Epithelial cell of esophagus (primary cell): Measurements from ENCODE around the gene MIEN1.

Source experiments
- DNase-seq: peaks from one replicate; pipeline ENCODE4 v3.0.0; 2010; ENCODE audit warnings: low read depth
- H3K4me3 ChIP-seq: 2 replicates; pipeline ENCODE4 v1.5.1; 2011; ENCODE audit warnings: mild to moderate bottlenecking, low read length, control low read depth
- TF ChIP-seq, protein P1 (sequence below): IDR thresholded peaks from 2 replicates; pipeline ENCODE4 v1.5.1; 2011; ENCODE audit warnings: low read depth, mild to moderate bottlenecking, low read length, control low read depth, inconsistent platforms; ENCODE audit not compliant: insufficient read depth; ENCODE audit errors: missing control alignments

MIEN1 gene

DNA sequence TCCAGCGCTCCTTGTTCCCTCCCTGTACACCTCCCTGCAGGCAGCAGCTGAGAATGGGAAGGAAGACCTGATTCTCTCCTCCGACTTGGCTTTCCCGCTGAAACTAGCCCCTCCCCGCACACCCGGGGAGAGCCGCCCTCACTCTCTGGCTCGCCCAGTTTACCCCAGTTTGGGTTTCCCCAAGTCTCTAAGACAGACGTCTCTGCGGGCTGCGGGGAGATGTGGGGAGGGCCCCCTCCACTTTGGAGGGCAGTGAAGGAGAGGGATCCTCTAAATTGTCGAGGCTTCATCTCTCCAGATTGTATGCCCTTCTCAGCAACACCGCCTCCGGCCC, 8.2 kb upstream of the MIEN1 start:
- DNase-seq: peak; percentile 74
- H3K4me3 ChIP-seq: peak overlapping the region; percentile 89

DNA sequence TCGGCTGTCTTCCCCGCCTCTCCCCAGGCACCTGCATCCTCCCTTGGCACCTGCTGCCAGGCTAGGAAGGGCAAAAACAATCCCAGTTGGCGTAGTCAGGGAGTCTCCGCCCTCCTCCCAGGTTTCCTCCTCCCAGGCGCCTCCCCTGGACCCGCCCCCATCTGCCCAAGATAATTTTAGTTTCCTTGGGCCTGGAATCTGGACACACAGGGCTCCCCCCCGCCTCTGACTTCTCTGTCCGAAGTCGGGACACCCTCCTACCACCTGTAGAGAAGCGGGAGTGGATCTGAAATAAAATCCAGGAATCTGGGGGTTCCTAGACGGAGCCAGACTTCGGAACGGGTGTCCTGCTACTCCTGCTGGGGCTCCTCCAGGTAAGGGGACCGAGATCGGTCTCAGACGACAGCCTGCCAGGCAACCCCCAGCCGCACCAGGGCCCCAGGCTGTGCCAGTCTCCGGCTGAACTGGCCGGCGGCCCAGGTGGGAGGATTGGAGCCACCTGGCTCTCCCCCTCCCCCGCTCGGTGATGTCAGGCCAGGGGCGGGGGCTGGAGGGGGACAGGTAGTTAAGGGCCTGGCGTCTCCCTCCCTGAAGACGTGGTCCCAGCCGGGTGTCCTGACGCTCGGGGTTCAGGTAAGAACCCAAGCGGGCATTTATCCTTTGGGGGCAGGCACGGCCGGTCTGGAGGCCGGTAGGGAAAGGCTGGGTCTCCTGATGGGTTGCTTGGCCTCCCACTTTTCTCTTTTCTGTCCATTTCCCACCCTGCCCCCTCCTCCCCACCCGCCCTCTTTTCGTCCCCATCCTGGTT, 7.6 kb upstream of the MIEN1 start, which contains the start of gene GRB7:
GRB7 (plus strand) TSS at position 179 of the 808 bp plus-strand sequence. CDS start 4,364 bp downstream, outside the sequence.
- peak; percentile 83 for DNase-seq
- peak within 1 kb of the TSS; percentile 89 for H3K4me3 ChIP-seq

More for the DNA sequence above, 8.2 kb upstream of the MIEN1 start:
- TF ChIP-seq, protein P1, sequence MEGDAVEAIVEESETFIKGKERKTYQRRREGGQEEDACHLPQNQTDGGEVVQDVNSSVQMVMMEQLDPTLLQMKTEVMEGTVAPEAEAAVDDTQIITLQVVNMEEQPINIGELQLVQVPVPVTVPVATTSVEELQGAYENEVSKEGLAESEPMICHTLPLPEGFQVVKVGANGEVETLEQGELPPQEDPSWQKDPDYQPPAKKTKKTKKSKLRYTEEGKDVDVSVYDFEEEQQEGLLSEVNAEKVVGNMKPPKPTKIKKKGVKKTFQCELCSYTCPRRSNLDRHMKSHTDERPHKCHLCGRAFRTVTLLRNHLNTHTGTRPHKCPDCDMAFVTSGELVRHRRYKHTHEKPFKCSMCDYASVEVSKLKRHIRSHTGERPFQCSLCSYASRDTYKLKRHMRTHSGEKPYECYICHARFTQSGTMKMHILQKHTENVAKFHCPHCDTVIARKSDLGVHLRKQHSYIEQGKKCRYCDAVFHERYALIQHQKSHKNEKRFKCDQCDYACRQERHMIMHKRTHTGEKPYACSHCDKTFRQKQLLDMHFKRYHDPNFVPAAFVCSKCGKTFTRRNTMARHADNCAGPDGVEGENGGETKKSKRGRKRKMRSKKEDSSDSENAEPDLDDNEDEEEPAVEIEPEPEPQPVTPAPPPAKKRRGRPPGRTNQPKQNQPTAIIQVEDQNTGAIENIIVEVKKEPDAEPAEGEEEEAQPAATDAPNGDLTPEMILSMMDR: no peak

GRCh38 chr17:39737206-39737759, 7.0 kb upstream of the MIEN1 start:
- TF ChIP-seq, protein P1: no peak
- no peak for DNase-seq
- peak overlapping the region; percentile 89 for H3K4me3 ChIP-seq

More for the DNA sequence above, 7.6 kb upstream of the MIEN1 start, which contains the start of gene GRB7:
- TF ChIP-seq, protein P1: no peak

GRCh38 chr17:39736319-39737165, 6.2 kb upstream of the MIEN1 start:
- DNase-seq: peak; percentile 67
- TF ChIP-seq, protein P1: no peak
- no peak overlapping the region for H3K4me3 ChIP-seq

- DNase-seq: peak; percentile 13
- H3K4me3 ChIP-seq: no peak overlapping the region
- TF ChIP-seq, protein P1: no peak
These were observed 5.5 kb upstream of the MIEN1 start for GRCh38 chr17:39735882-39736281.

DNA sequence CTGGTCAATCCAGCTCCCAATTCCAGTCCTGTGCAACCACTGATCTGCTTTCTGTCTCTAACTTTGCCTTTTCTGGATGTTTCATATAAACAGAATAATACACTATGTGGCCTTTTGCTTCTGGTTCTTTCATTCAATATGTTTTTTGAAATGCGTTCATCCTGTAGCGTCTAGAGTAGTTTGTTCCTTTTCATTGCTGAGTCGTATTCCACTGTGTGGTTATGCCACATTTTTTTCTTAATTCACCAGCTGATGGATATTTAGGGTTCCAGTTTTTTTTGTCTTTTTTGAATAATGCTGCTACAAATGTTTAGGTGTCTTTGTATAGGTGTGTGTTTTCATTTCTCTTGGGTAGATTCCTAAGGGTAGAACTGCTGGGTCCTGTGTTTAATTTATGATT, 2.3 kb upstream of the MIEN1 start:
- TF ChIP-seq, protein P1: no peak
- no peak for DNase-seq
- no peak overlapping the region for H3K4me3 ChIP-seq
